ENCODE data around the gene DPP10. TPM values are rescaled to one million over a fixed set of nuclear protein-coding genes. Genes with fewer than 3 reads are reported as not detected.

Gene DPP10
- total and polyA plus RNA-seq, 10 of the 15 experiments (the other 5 are each of a cell fraction or from before 2014, with no cell fraction given) = not detected

DNA sequence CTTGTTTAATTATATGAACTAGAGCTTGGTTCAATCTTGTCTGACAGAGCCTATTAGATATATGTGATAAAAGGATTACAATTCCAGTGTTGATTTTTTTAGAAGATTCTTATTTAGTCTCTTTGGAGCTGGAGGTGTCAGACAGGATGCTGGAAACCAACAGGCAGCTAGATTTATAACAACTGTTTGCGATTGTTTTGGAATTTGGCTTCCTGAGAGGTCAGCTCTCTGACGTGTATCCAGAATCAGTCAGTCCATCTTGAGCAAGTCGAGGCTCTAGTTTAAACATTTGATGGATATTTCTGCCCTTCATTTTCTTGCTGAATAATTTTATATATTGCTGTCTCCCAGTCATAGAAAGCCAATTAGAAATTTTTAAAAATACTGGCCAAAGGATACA lies 1062.9 kb downstream of the DPP10 start:
- intact Hi-C loops (cut with micrococcal nuclease; ENCODE audit: unreplicated experiment) = no loop called here
- FAIRE-seq = no peak

More for the DNA sequence above, 1062.9 kb downstream of the DPP10 start:
- DNase-seq (ENCODE audit: low read depth, low spot score) (no peak), ATAC-seq (no peak)
- Histone ChIP-seq H3K27ac (ENCODE audit: control insufficient read depth, insufficient read depth) (no peak overlapping the region), H3K4me2 (ENCODE audit: control insufficient read depth, insufficient read depth) (no peak overlapping the region), H3K4me3 (no peak overlapping the region), H3K79me2 (ENCODE audit: control insufficient read depth, insufficient read depth, low read length) (no peaks in the 10 kb centered on the region), H3K36me3 (ENCODE audit: control insufficient read depth in 2 of 2, insufficient read depth in 2 of 2, low read length in 1 of 2) (no peaks in the 10 kb centered on the region), H3K27me3 (replicated peaks in 1 of 2; ENCODE audit: control insufficient read depth in 2 of 2, insufficient read depth in 2 of 2, low read length in 1 of 2) (no peaks in the 10 kb centered on the region), H3K9ac (ENCODE audit: control insufficient read depth, insufficient read depth, low read length) (no peak overlapping the region), H3K9me3 (replicated peaks; ENCODE audit: control insufficient read depth, insufficient read depth, low read length) (no peaks in the 10 kb centered on the region), H3K4me1 (ENCODE audit: control insufficient read depth, insufficient read depth, low read length) (no peaks in the 10 kb centered on the region), H2AFZ (ENCODE audit: control insufficient read depth, low read depth, low read length) (no peak overlapping the region), H4K20me1 (ENCODE audit: control insufficient read depth, insufficient read depth) (no peaks in the 10 kb centered on the region)
- in situ Hi-C loops (cut with MboI) = no loop called here
- BruUV-seq (replicated peaks) = no TSS peak
- TF ChIP-seq, protein P1, sequence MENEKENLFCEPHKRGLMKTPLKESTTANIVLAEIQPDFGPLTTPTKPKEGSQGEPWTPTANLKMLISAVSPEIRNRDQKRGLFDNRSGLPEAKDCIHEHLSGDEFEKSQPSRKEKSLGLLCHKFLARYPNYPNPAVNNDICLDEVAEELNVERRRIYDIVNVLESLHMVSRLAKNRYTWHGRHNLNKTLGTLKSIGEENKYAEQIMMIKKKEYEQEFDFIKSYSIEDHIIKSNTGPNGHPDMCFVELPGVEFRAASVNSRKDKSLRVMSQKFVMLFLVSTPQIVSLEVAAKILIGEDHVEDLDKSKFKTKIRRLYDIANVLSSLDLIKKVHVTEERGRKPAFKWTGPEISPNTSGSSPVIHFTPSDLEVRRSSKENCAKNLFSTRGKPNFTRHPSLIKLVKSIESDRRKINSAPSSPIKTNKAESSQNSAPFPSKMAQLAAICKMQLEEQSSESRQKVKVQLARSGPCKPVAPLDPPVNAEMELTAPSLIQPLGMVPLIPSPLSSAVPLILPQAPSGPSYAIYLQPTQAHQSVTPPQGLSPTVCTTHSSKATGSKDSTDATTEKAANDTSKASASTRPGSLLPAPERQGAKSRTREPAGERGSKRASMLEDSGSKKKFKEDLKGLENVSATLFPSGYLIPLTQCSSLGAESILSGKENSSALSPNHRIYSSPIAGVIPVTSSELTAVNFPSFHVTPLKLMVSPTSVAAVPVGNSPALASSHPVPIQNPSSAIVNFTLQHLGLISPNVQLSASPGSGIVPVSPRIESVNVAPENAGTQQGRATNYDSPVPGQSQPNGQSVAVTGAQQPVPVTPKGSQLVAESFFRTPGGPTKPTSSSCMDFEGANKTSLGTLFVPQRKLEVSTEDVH (IDR thresholded peaks at IDR 0.05; ENCODE audit: low read depth, partially characterized antibody) = no peak
- TF ChIP-seq ZBTB40 (IDR thresholded peaks at IDR 0.05; ENCODE audit: borderline replicate concordance) (no peak), ZNF622 (IDR thresholded peaks at IDR 0.05) (no peak), NR2F1 (conservative IDR thresholded peaks at IDR 0.05) (no peak), TAF1 (IDR thresholded peaks at IDR 0.05; ENCODE audit: borderline replicate concordance, low read depth, low read length) (no peak), POLR2AphosphoS2 (IDR thresholded peaks at IDR 0.05; ENCODE audit: low read depth, low read length) (no peak), TCF7 (IDR thresholded peaks at IDR 0.05; ENCODE audit: borderline replicate concordance) (no peak), SKIL (IDR thresholded peaks at IDR 0.05; ENCODE audit: low read depth, poor library complexity, severe bottlenecking) (no peak), RBBP5 (conservative IDR thresholded peaks at IDR 0.05) (no peak), TARDBP (IDR thresholded peaks at IDR 0.05; ENCODE audit: borderline replicate concordance) (no peak), FOXM1 (IDR thresholded peaks at IDR 0.05; ENCODE audit: low read depth, low read length) (no peak)
- TF ChIP-seq, protein P2, sequence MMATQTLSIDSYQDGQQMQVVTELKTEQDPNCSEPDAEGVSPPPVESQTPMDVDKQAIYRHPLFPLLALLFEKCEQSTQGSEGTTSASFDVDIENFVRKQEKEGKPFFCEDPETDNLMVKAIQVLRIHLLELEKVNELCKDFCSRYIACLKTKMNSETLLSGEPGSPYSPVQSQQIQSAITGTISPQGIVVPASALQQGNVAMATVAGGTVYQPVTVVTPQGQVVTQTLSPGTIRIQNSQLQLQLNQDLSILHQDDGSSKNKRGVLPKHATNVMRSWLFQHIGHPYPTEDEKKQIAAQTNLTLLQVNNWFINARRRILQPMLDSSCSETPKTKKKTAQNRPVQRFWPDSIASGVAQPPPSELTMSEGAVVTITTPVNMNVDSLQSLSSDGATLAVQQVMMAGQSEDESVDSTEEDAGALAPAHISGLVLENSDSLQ (IDR thresholded peaks at IDR 0.05) = no peak
- ChIA-PET CTCF (no interaction called here), RAD21 (ENCODE audit: unreplicated experiment) (no interaction called here), POLR2A (no interaction called here), SMC1A (ENCODE audit: uncharacterized antibody, unreplicated experiment) (interaction anchor here (0.6 kb wide), 1 partner anchor 1360 kb away, joined by 3 read pairs; no protein-coding TSS in a partner anchor)
- 0% methylated on average over 3 of the region's 3 CpGs for WGBS (ENCODE audit: insufficient coverage, insufficient replicate concordance, low lambda C conversion rate, missing lambda C conversion rate)

All from GM12878 (cell line).